Posterior vena cava (tissue), 2 donors: Measurements from ENCODE around the gene CT45A9. TPM values are rescaled to one million over a fixed set of nuclear protein-coding genes. Genes with fewer than 3 reads are reported as not detected.
"Not testable (repeated sequence)": the region's sequence is repeated elsewhere in the genome, so short reads cannot be mapped to it uniquely, and the experiment has no call there.

Experiments
- DNase-seq: peaks from one replicate; pipeline ENCODE4 v3.0.0-alpha.2; 2020; ENCODE audit warnings: low spot score
- intact Hi-C, 2 donors: fragments of 100-400 bp; cut with DNase I; formaldehyde crosslinking; loops; one replicate each; pipeline versions ENCODE4 v1.14.1 to v1.14.2; 2022 to 2023
- long read RNA-seq, 2 donors: library from polyadenylated mRNA; unstranded; transcript quantifications; one replicate each; pipeline ENCODE4 v2.0.0, GENCODE V29; 2020 to 2021
- total RNA-seq, 2 donors: library from RNA; stranded (reverse); fragmentation: NEBNext Ultra II Directional; extraction: Animal tissue kit (Norgen Biotek cat#: 25700); gene quantifications; one replicate each; pipeline ENCODE4 v1.2.1, GENCODE V29; 2021
- donor health status: DM: yes; HTN: yes; CAD: no.
- donor health status: DM: yes; HTN: yes; CAD: no.

The CT45A9 gene
- total RNA-seq, result not detected
- long read RNA-seq, donor 1, result 0 reads
- long read RNA-seq, donor 2, result 0 reads

- DNase-seq, intact Hi-C loops: not testable (repeated sequence)
Observed at GRCh38 chrX:135871712-135872111, at the start of gene CT45A9. Gene CT45A9, minus strand, starts transcription at chrX:135871812. Its CDS starts 3,751 bp downstream, at chrX:135868061.

GRCh38 chrX:135920516-135920915 lies 48.9 kb upstream of the CT45A9 start:
- DNase-seq, intact Hi-C loops: not testable (repeated sequence)

- intact Hi-C loops, result no loop called here
Observed at GRCh38 chrX:135914404-135914803, 42.8 kb upstream of the CT45A9 start.

GRCh38 chrX:135910251-135910650 lies 38.6 kb upstream of the CT45A9 start:
- no peak for DNase-seq
- intact Hi-C loops, result no loop called here

More at GRCh38 chrX:135914404-135914803, 42.8 kb upstream of the CT45A9 start:
- no peak for DNase-seq

- intact Hi-C loops, result no loop called here
- DNase-seq, result peak; percentile 56
Observed at GRCh38 chrX:135893294-135893817, 21.7 kb upstream of the CT45A9 start, which contains the start of the genes CT45A10 and SAGE1. Gene CT45A10, minus strand, starts transcription at chrX:135893444. Its CDS starts 8,100 bp downstream, at chrX:135885344. Gene SAGE1, plus strand, starts transcription at chrX:135893716. Its CDS starts 2,527 bp downstream, at chrX:135896243.

GRCh38 chrX:135892781-135893180 lies 21.2 kb upstream of the CT45A9 start:
- DNase-seq, result peak; percentile 78

GRCh38 chrX:135890087-135890585 lies 18.5 kb upstream of the CT45A9 start:
- DNase-seq, result peak; percentile 63
- intact Hi-C loops, result no loop called here

More at GRCh38 chrX:135892781-135893180, 21.2 kb upstream of the CT45A9 start:
- intact Hi-C loops, result no loop called here

GRCh38 chrX:135888976-135889375 lies 17.4 kb upstream of the CT45A9 start:
- intact Hi-C loops, result not testable (repeated sequence)
- DNase-seq, result peak; percentile 49

- peak; percentile 74 for DNase-seq
- intact Hi-C loops, result not testable (repeated sequence)
Observed at GRCh38 chrX:135888230-135888629, 16.6 kb upstream of the CT45A9 start.

GRCh38 chrX:135882741-135883140 lies 11.1 kb upstream of the CT45A9 start:
- intact Hi-C loops, DNase-seq: not testable (repeated sequence)

GRCh38 chrX:135854438-135854837 lies 17.2 kb downstream of the CT45A9 start, which contains the start of gene CT45A8:
Gene CT45A8, minus strand, starts transcription at chrX:135854538. Its CDS starts 3,755 bp downstream, at chrX:135850783.
- intact Hi-C loops, result not testable (repeated sequence)

GRCh38 chrX:135837180-135837579 lies 34.4 kb downstream of the CT45A9 start, which contains the start of gene CT45A7:
Gene CT45A7, minus strand, starts transcription at chrX:135837280. Its CDS starts 3,747 bp downstream, at chrX:135833533.
- DNase-seq, intact Hi-C loops: not testable (repeated sequence)

More at GRCh38 chrX:135854438-135854837, 17.2 kb downstream of the CT45A9 start, which contains the start of gene CT45A8:
- not testable (repeated sequence) for DNase-seq

- DNase-seq, intact Hi-C loops: not testable (repeated sequence)
Observed at GRCh38 chrX:135819912-135820311, 51.7 kb downstream of the CT45A9 start, which contains the start of gene CT45A2. Gene CT45A2, minus strand, starts transcription at chrX:135820012. Its CDS starts 3,747 bp downstream, at chrX:135816265.

Other genes with a start within 250 kb of the CT45A9 start
- not detected for gene CT45A1, start 158.2 kb downstream of the CT45A9 start, total RNA-seq
- gene CT45A3, start 103.6 kb downstream of the CT45A9 start, total RNA-seq, result not detected
- gene CT45A5, start 86.3 kb downstream of the CT45A9 start, total RNA-seq, result not detected
- gene CT45A6, start 69.0 kb downstream of the CT45A9 start, total RNA-seq, result not detected
- gene CT45A2, start 51.8 kb downstream of the CT45A9 start, total RNA-seq, result not detected
- not detected for gene CT45A7, start 34.5 kb downstream of the CT45A9 start, total RNA-seq
- not detected for gene CT45A8, start 17.3 kb downstream of the CT45A9 start, total RNA-seq
- gene CT45A10, start 21.6 kb upstream of the CT45A9 start, total RNA-seq, result not detected
- not detected for gene SAGE1, start 21.9 kb upstream of the CT45A9 start, total RNA-seq
- 10 to 100 TPM; 31.9 to 38.5 TPM for gene MMGT1, start 102.2 kb upstream of the CT45A9 start, total RNA-seq
- gene SLC9A6, start 113.6 kb upstream of the CT45A9 start, total RNA-seq, result 10 to 100 TPM; 12.1 to 13.3 TPM